IMR-90 (cell line): ENCODE data around the gene EPB41L1. TPM values are rescaled to one million over a fixed set of nuclear protein-coding genes. Genes with fewer than 3 reads are reported as not detected.

Experiments
- ATAC-seq: fragments of 200-7000 bp; cut with Tn5 transposase; 2 replicates; pipeline ENCODE4 v1.9.1; 2020; ENCODE audit warnings: low read depth, mild to moderate bottlenecking, moderate library complexity
- BruUV-seq: library from RNA; stranded (reverse); fragments of 400-500 nt; replicated peaks from 2 replicates; lab custom pipeline; 2021; lab: Mats Ljungman, UMichigan
- CTCF ChIA-PET: fragments of 300-600 bp; formaldehyde crosslinking; extraction: SDS; loops from one replicate; lab custom pipeline; 2021; ENCODE audit warnings: antibody characterized with exemption; lab: Yijun Ruan, JAX
- POLR2A ChIA-PET: fragments of 300-600 bp; sonication (Branson Sonifier 250); formaldehyde crosslinking; loops from one replicate; lab custom pipeline; 2022; ENCODE audit warnings: antibody characterized with exemption; ENCODE audit not compliant: unreplicated experiment; lab: Charles Lee
- DNase-seq: peaks from one replicate; pipeline ENCODE4 v3.0.0; 2013
- H2AFZ ChIP-seq: replicated peaks from 2 replicates; pipeline ENCODE3; 2013; ENCODE audit warnings: low read length, mild to moderate bottlenecking; ENCODE audit not compliant: poor library complexity
- H2AK5ac ChIP-seq: 2 replicates; pipeline ENCODE4 v1.6.1; 2013; ENCODE audit warnings: low read depth, low read length, inconsistent platforms
- H2AK9ac ChIP-seq: replicated peaks from 2 replicates; pipeline ENCODE3; 2013; ENCODE audit warnings: mild to moderate bottlenecking, low read depth, low read length, moderate library complexity; ENCODE audit not compliant: poor library complexity
- H2BK120ac ChIP-seq: 2 replicates; pipeline ENCODE4 v1.6.1; 2013; ENCODE audit warnings: low read depth, low read length, inconsistent platforms
- H2BK15ac ChIP-seq: 3 replicates; pipeline ENCODE4 v1.6.1; 2013; ENCODE audit warnings: low read depth, low read length, inconsistent platforms
- H2BK20ac ChIP-seq: 2 replicates; pipeline ENCODE4 v1.6.1; 2013; ENCODE audit warnings: low read depth, mild to moderate bottlenecking, inconsistent platforms, low read length, moderate library complexity
- H2BK5ac ChIP-seq: 2 replicates; pipeline ENCODE4 v1.6.1; 2013; ENCODE audit warnings: mild to moderate bottlenecking, low read depth, low read length, inconsistent platforms; ENCODE audit not compliant: poor library complexity, severe bottlenecking
- H3K14ac ChIP-seq: replicated peaks from 2 replicates; pipeline ENCODE4 v1.6.1; 2013; ENCODE audit warnings: low read depth, low read length, inconsistent platforms
- H3K18ac ChIP-seq: 2 replicates; pipeline ENCODE4 v1.6.1; 2013; ENCODE audit warnings: low read depth, low read length, control low read depth
- H3K23ac ChIP-seq: 2 replicates; pipeline ENCODE4 v1.6.1; 2013; ENCODE audit warnings: low read depth, low read length, inconsistent platforms
- H3K27ac ChIP-seq: 2 replicates; pipeline ENCODE4 v1.5.1; 2013; ENCODE audit warnings: mild to moderate bottlenecking, control low read depth, low read length; ENCODE audit not compliant: insufficient read depth
- H3K27me3 ChIP-seq: 2 replicates; pipeline ENCODE4 v1.6.1; 2013; ENCODE audit warnings: low read length; ENCODE audit not compliant: control insufficient read depth, insufficient read depth
- H3K36me3 ChIP-seq: 2 replicates; pipeline ENCODE4 v1.6.1; 2013; ENCODE audit warnings: low read length, mixed read lengths; ENCODE audit not compliant: control insufficient read depth, insufficient read depth
- H3K4ac ChIP-seq: 2 replicates; pipeline ENCODE4 v1.6.1; 2013; ENCODE audit warnings: low read depth, low read length, inconsistent platforms
- H3K4me1 ChIP-seq: 2 replicates; pipeline ENCODE4 v1.6.1; 2013; ENCODE audit warnings: low read length, mixed read lengths; ENCODE audit not compliant: control insufficient read depth, insufficient read depth
- H3K4me2 ChIP-seq: 2 replicates; pipeline ENCODE4 v1.6.1; 2013; ENCODE audit warnings: low read depth, mild to moderate bottlenecking, control low read depth, low read length, moderate library complexity
- H3K4me3 ChIP-seq: 2 replicates; pipeline ENCODE4 v1.5.1; 2013; ENCODE audit warnings: low read depth, mild to moderate bottlenecking, control low read depth, low read length, moderate library complexity; ENCODE audit not compliant: insufficient read depth
- H3K56ac ChIP-seq: 2 replicates; pipeline ENCODE4 v1.6.1; 2013; ENCODE audit warnings: low read length, inconsistent platforms; ENCODE audit not compliant: insufficient read depth; ENCODE audit errors: extremely low read depth
- H3K79me1 ChIP-seq, 2 experiments: 2 replicates each; pipeline ENCODE4 v1.6.1; 2013; ENCODE audit warnings: low read length in 2 of 2, inconsistent platforms in 1 of 2, low read depth in 1 of 2
- H3K9ac ChIP-seq: 2 replicates; pipeline ENCODE4 v1.6.1; 2013; ENCODE audit warnings: low read depth, low read length, control low read depth
- H3K9me1 ChIP-seq: 2 replicates; pipeline ENCODE4 v1.6.1; 2013; ENCODE audit warnings: low read length, inconsistent platforms; ENCODE audit not compliant: insufficient read depth
- H3K9me3 ChIP-seq: 2 replicates; pipeline ENCODE4 v1.6.1; 2013; ENCODE audit warnings: low read length; ENCODE audit not compliant: control insufficient read depth, insufficient read depth
- H4K20me1 ChIP-seq: 2 replicates; pipeline ENCODE4 v1.6.1; 2013; ENCODE audit warnings: low read length, inconsistent platforms; ENCODE audit not compliant: insufficient read depth
- H4K5ac ChIP-seq: 2 replicates; pipeline ENCODE4 v1.6.1; 2013; ENCODE audit warnings: mild to moderate bottlenecking, low read depth, low read length, control low read depth
- H4K8ac ChIP-seq, 2 experiments: 2 replicates each; pipeline ENCODE4 v1.6.1; 2013; ENCODE audit warnings: low read depth in 2 of 2, low read length in 2 of 2, control low read depth in 1 of 2, inconsistent platforms in 1 of 2
- H4K91ac ChIP-seq: 2 replicates; pipeline ENCODE4 v1.6.1; 2013; ENCODE audit warnings: low read depth, low read length, inconsistent platforms; ENCODE audit not compliant: insufficient read depth
- MAFK ChIP-seq: IDR thresholded peaks from 2 replicates; pipeline ENCODE4 v1.6.1; 2012; ENCODE audit warnings: low read depth, low read length, improper control_type of control experiment
- USF2 ChIP-seq: fragments of 150-350 bp; IDR thresholded peaks from 2 replicates; pipeline ENCODE4 v1.6.1; 2017; ENCODE audit warnings: mild to moderate bottlenecking, antibody characterized with exemption, low read length, low read depth
- WGBS, 2 experiments: methylation state at CpG; one replicate each; pipeline versions ENCODE4 v1.1.5 to v1.1.7; 2013; ENCODE audit warnings: missing lambda C conversion rate in 2 of 2; ENCODE audit not compliant: insufficient read length in 1 of 2; ENCODE audit errors: extremely low coverage in 2 of 2; 5-methylcytosine and 5-hydroxymethylcytosine counted together
- dilution Hi-C: fragments of 300-500 bp; cut with HindIII; formaldehyde crosslinking; loops from one replicate; pipeline ENCODE4 v1.14.3; 2018; ENCODE audit warnings: low sequenced_read_pairs; ENCODE audit not compliant: unreplicated experiment
- in situ Hi-C: fragments of 300-500 bp; cut with MboI; formaldehyde crosslinking; loops from 3 replicates; pipeline ENCODE4 v1.14.3; 2019; ENCODE audit warnings: low sequenced_read_pairs, inconsistent platforms, mixed read lengths
- intact Hi-C: fragments of 100-400 bp; cut with micrococcal nuclease; formaldehyde crosslinking; loops from 2 replicates; pipeline ENCODE4 v1.10.0; 2022
- polyA plus RNA-seq, 3 experiments: library from polyadenylated mRNA; depleted of rRNA; stranded (reverse); fragments of >200 nt; gene quantifications; 2 replicates each; pipeline ENCODE4 v1.2.3, GENCODE V29; 2012; ENCODE audit warnings: low replicate concordance in 1 of 3
- total RNA-seq: library from RNA; depleted of rRNA; stranded (reverse); fragments of >200 nt; gene quantifications from 2 replicates; pipeline ENCODE4 v1.2.3, GENCODE V29; 2012

Gene EPB41L1
- total and polyA plus RNA-seq, 2 of the 4 experiments (the other 2 are of a cell fraction): 12.5 to 33.7 TPM

GRCh38 chr20:36145877-36146707 is 8.4 kb upstream of the EPB41L1 start:
- H3K36me3 ChIP-seq: no peaks in the 10 kb centered on the region
- peaks cover 6% of the 10 kb centered on the region; the same call in 1 of the 2 replicates for H3K4me1 ChIP-seq
- H2BK120ac ChIP-seq: no peak overlapping the region
- no peak overlapping the region for H4K5ac ChIP-seq
- no peak overlapping the region for H3K14ac ChIP-seq
- no peak overlapping the region for H3K4ac ChIP-seq
- no peak overlapping the region for H3K4me3 ChIP-seq
- H3K27ac ChIP-seq: no peak overlapping the region
- TF ChIP-seq USF2 (no peak), MAFK (no peak)
- CTCF ChIA-PET: interaction anchor here (0.6 to 1.1 kb wide), 4 partner anchors 8 to 192 kb away, joined by 3 read pairs; partner anchors contain the start of gene SCAND1
- no peaks in the 10 kb centered on the region for H3K79me1 ChIP-seq
- intact Hi-C loops: no loop called here
- ATAC-seq (peak; percentile 52), DNase-seq (peak; percentile 44)
- BruUV-seq: no TSS peak
- no peak overlapping the region for H3K9ac ChIP-seq
- POLR2A ChIA-PET: no interaction called here
- in situ Hi-C loops: loop anchor here (25.0 kb wide), 1 partner anchor 384 kb away; the partner anchor contains the start of gene PHF20
- no peak overlapping the region for H4K91ac ChIP-seq
- no peak overlapping the region for H3K18ac ChIP-seq
- no peak overlapping the region for H2AK9ac ChIP-seq
- peak overlapping the region; percentile 57 for H2AFZ ChIP-seq
- H3K9me1 ChIP-seq: no peaks in the 10 kb centered on the region
- H2AK5ac ChIP-seq: no peak overlapping the region
- H4K8ac ChIP-seq: no peak overlapping the region
- H3K56ac ChIP-seq: no peak overlapping the region
- H3K23ac ChIP-seq: no peak overlapping the region
- no peak overlapping the region for H2BK20ac ChIP-seq
- H2BK5ac ChIP-seq: no peak overlapping the region
- WGBS, 2 experiments: 70% methylated on average over 1 of the region's 12 CpGs; no CpG with 5 or more reads in 1 of the 2 experiments
- dilution Hi-C loops: no loop called here
- no peaks in the 10 kb centered on the region for H3K9me3 ChIP-seq
- peaks cover 7% of the 10 kb centered on the region for H3K27me3 ChIP-seq
- H2BK15ac ChIP-seq: no peak overlapping the region
- 0 out of 2 replicates have a peak overlapping the region, but pooled peaks have one; percentile 31 for H3K4me2 ChIP-seq
- H4K20me1 ChIP-seq: no peaks in the 10 kb centered on the region; the same call in 1 of the 2 replicates
